Mesenchymal stem cell (in vitro differentiated cells and primary cell): Measurements from ENCODE around the gene MLKL.

Experiments used
- DNase-seq: peaks from one replicate; pipeline ENCODE4 v3.0.0-alpha.2; 2013
- H2AFZ ChIP-seq: one replicate; pipeline ENCODE4 v1.6.1; 2013; ENCODE audit warnings: low read depth, mild to moderate bottlenecking, control low read depth, inconsistent platforms, low read length, moderate library complexity
- H2AK5ac ChIP-seq: 2 replicates; pipeline ENCODE4 v1.6.1; 2013; ENCODE audit warnings: low read length, moderate library complexity, mild to moderate bottlenecking, inconsistent platforms; ENCODE audit not compliant: severe bottlenecking
- H2BK120ac ChIP-seq: one replicate; pipeline ENCODE4 v1.6.1; 2013; ENCODE audit warnings: low read depth, mild to moderate bottlenecking, inconsistent platforms, low read length, moderate library complexity
- H2BK12ac ChIP-seq, 2 experiments: one replicate each; pipeline ENCODE4 v1.6.1; 2013; ENCODE audit warnings: inconsistent platforms in 2 of 2, low read length in 2 of 2, mild to moderate bottlenecking in 2 of 2, moderate library complexity in 2 of 2, control low read depth in 1 of 2
- H2BK15ac ChIP-seq: one replicate; pipeline ENCODE4 v1.6.1; 2013; ENCODE audit warnings: mild to moderate bottlenecking, low read depth, inconsistent platforms; ENCODE audit not compliant: poor library complexity, severe bottlenecking
- H2BK5ac ChIP-seq: 2 replicates; pipeline ENCODE4 v1.6.1; 2013; ENCODE audit warnings: low read depth, mild to moderate bottlenecking, low read length, control low read depth, inconsistent platforms; ENCODE audit not compliant: poor library complexity, severe bottlenecking
- H3K14ac ChIP-seq, 2 experiments: one replicate each; pipeline ENCODE4 v1.6.1; 2013; ENCODE audit warnings: inconsistent platforms in 2 of 2, low read length in 2 of 2, control low read depth in 1 of 2, mild to moderate bottlenecking in 1 of 2, moderate library complexity in 1 of 2
- H3K18ac ChIP-seq, 2 experiments: one replicate each; pipeline ENCODE4 v1.6.1; 2013; ENCODE audit warnings: inconsistent platforms in 2 of 2, low read length in 2 of 2, control low read depth in 1 of 2, low read depth in 1 of 2, mild to moderate bottlenecking in 1 of 2
- H3K23ac ChIP-seq, 2 experiments: one replicate each; pipeline ENCODE4 v1.6.1; 2013; ENCODE audit warnings: inconsistent platforms in 2 of 2, low read length in 2 of 2, mild to moderate bottlenecking in 2 of 2, moderate library complexity in 2 of 2, control low read depth in 1 of 2
- H3K27ac ChIP-seq: 2 replicates; pipeline ENCODE4 v1.5.1; 2013; ENCODE audit warnings: mild to moderate bottlenecking, moderate library complexity, low read length, control low read depth, inconsistent platforms; ENCODE audit not compliant: poor library complexity, severe bottlenecking
- H3K27me3 ChIP-seq, 2 experiments: 2 replicates each; pipeline versions ENCODE4 v1.6.1 to v1.7.0; 2013; ENCODE audit warnings: low read length in 2 of 2, mild to moderate bottlenecking in 2 of 2, moderate library complexity in 2 of 2, control low read depth in 1 of 2, inconsistent platforms in 1 of 2; ENCODE audit not compliant: control insufficient read depth in 1 of 2, insufficient read depth in 1 of 2
- H3K36me3 ChIP-seq, 2 experiments: 2 replicates each; pipeline versions ENCODE4 v1.6.1 to v1.7.0; 2013; ENCODE audit warnings: low read length in 2 of 2, control low read depth in 1 of 2, inconsistent platforms in 1 of 2, low read depth in 1 of 2, mild to moderate bottlenecking in 1 of 2; ENCODE audit not compliant: insufficient read depth in 2 of 2, control insufficient read depth in 1 of 2
- H3K4ac ChIP-seq, 2 experiments: one replicate each; pipeline ENCODE4 v1.6.1; 2013; ENCODE audit warnings: inconsistent platforms in 2 of 2, low read length in 2 of 2, mild to moderate bottlenecking in 2 of 2, moderate library complexity in 2 of 2, control low read depth in 1 of 2, low read depth in 1 of 2
- H3K4me1 ChIP-seq: 2 replicates; pipeline ENCODE4 v1.6.1; 2013; ENCODE audit warnings: low read depth, low read length, control low read depth; ENCODE audit not compliant: control insufficient read depth, insufficient read depth
- H3K4me2 ChIP-seq: 2 replicates; pipeline ENCODE4 v1.6.1; 2013; ENCODE audit warnings: low read length, mild to moderate bottlenecking, inconsistent platforms; ENCODE audit not compliant: poor library complexity, severe bottlenecking
- H3K4me3 ChIP-seq, 2 experiments: 2 replicates each; pipeline versions ENCODE4 v1.5.1 to v1.7.0; 2013; ENCODE audit warnings: low read length in 2 of 2, mild to moderate bottlenecking in 2 of 2, control low read depth in 1 of 2, low read depth in 1 of 2; ENCODE audit not compliant: insufficient read depth in 1 of 2
- H3K79me1 ChIP-seq: replicated peaks from 2 replicates; pipeline ENCODE4 v1.6.1; 2013; ENCODE audit warnings: mild to moderate bottlenecking, control low read depth, low read length, inconsistent platforms; ENCODE audit not compliant: poor library complexity, severe bottlenecking
- H3K9ac ChIP-seq: 2 replicates; pipeline ENCODE4 v1.7.0; 2013; ENCODE audit warnings: mild to moderate bottlenecking, low read length, moderate library complexity
- H3K9me3 ChIP-seq: 2 replicates; pipeline ENCODE4 v1.7.0; 2013; ENCODE audit warnings: mild to moderate bottlenecking, low read length; ENCODE audit not compliant: control insufficient read depth
- H4K8ac ChIP-seq: one replicate; pipeline ENCODE4 v1.6.1; 2013; ENCODE audit warnings: inconsistent platforms, mild to moderate bottlenecking, low read length, moderate library complexity
- H4K91ac ChIP-seq: one replicate; pipeline ENCODE4 v1.6.1; 2013; ENCODE audit warnings: mild to moderate bottlenecking, low read length, inconsistent platforms
- WGBS: methylation state at CpG from one replicate; pipeline ENCODE4 v1.1.7; 2013; ENCODE audit warnings: mixed read lengths; 5-methylcytosine and 5-hydroxymethylcytosine counted together

The MLKL gene

GRCh38 chr16:74627506-74628220, 73.0 kb downstream of the MLKL start:
- H2BK15ac ChIP-seq = no peak overlapping the region
- H3K4ac ChIP-seq = no peak overlapping the region
- H2BK120ac ChIP-seq = no peak overlapping the region
- WGBS = 87% methylated on average over 6 of the region's 6 CpGs
- no peak overlapping the region for H3K4me2 ChIP-seq
- H2BK12ac ChIP-seq = no peak overlapping the region
- H3K23ac ChIP-seq = no peak overlapping the region
- no peak for DNase-seq
- peaks cover 46 to 88% of the 10 kb centered on the region in 2 experiments for H3K36me3 ChIP-seq
- H3K18ac ChIP-seq = no peak overlapping the region
- no peak overlapping the region for H2BK5ac ChIP-seq
- H3K4me1 ChIP-seq = peaks cover 15% of the 10 kb centered on the region
- H3K9me3 ChIP-seq = no peaks in the 10 kb centered on the region
- H2AFZ ChIP-seq = no peak overlapping the region
- peak overlapping the region; percentile 30 for H3K27ac ChIP-seq
- H2AK5ac ChIP-seq = no peak overlapping the region
- no peak overlapping the region for H3K4me3 ChIP-seq
- H3K9ac ChIP-seq = peak overlapping the region; percentile 21
- no peak overlapping the region for H4K91ac ChIP-seq
- H3K27me3 ChIP-seq = no peaks in the 10 kb centered on the region
- peak overlapping the region; percentile 12 for H4K8ac ChIP-seq
- no peak overlapping the region for H3K14ac ChIP-seq
- H3K79me1 ChIP-seq = peaks cover 16% of the 10 kb centered on the region

DNA sequence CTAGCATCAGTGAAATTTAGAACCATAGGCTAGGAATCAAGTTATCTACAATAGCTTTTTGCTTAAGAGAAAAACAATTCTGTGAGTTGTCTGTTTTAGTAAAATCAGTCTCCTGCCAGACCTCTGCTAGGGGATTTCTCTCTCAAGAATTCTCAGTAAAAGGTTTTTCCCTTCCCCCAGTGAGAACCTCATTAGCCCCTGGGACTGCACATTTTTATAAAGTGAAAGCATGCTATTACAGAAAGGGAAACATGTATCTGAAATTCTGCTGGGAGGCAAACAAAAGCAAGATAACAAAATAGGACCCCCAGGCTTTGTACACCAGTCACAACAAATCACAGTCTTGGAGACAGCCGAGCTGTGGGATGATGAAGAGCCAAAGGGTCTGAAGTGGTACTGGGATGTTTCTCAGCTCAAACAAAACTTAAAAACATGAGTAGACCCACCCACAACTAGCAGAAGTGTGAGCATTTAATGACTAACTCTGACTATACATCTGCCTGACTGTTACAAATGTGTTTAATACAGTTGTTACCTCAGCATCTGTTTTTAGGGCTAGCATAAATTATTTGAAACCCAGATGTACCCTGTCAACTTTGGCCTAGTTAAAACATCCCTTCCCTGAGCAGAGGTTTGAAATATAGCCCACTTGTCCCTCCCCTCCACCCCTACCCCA, 73.8 kb downstream of the MLKL start:
- no peak overlapping the region for H2BK15ac ChIP-seq
- H3K27me3 ChIP-seq = no peaks in the 10 kb centered on the region
- no peak overlapping the region for H2AFZ ChIP-seq
- H3K4ac ChIP-seq = no peak overlapping the region
- H2AK5ac ChIP-seq = no peak overlapping the region
- peaks cover 43 to 88% of the 10 kb centered on the region in 2 experiments for H3K36me3 ChIP-seq
- WGBS = no CpG with 5 or more reads among the region's 1 CpG
- H3K9ac ChIP-seq = peak overlapping the region; percentile 21
- H3K4me1 ChIP-seq = peaks cover 15% of the 10 kb centered on the region
- no peak overlapping the region for H3K18ac ChIP-seq
- no peak overlapping the region for H3K4me2 ChIP-seq
- no peak for DNase-seq
- no peak overlapping the region for H3K23ac ChIP-seq
- no peaks in the 10 kb centered on the region for H3K9me3 ChIP-seq
- H3K27ac ChIP-seq = peak overlapping the region; percentile 30
- no peak overlapping the region for H4K8ac ChIP-seq
- H3K4me3 ChIP-seq = peak overlapping the region in 1 of 2 experiments; percentile 11
- H2BK12ac ChIP-seq = no peak overlapping the region
- H2BK120ac ChIP-seq = no peak overlapping the region
- H4K91ac ChIP-seq = no peak overlapping the region
- no peak overlapping the region for H3K14ac ChIP-seq
- H3K79me1 ChIP-seq = peaks cover 19% of the 10 kb centered on the region
- no peak overlapping the region for H2BK5ac ChIP-seq

- WGBS = 95% methylated on average over 12 of the region's 14 CpGs
Observed at GRCh38 chr16:74625500-74626350, 74.9 kb downstream of the MLKL start.

DNA sequence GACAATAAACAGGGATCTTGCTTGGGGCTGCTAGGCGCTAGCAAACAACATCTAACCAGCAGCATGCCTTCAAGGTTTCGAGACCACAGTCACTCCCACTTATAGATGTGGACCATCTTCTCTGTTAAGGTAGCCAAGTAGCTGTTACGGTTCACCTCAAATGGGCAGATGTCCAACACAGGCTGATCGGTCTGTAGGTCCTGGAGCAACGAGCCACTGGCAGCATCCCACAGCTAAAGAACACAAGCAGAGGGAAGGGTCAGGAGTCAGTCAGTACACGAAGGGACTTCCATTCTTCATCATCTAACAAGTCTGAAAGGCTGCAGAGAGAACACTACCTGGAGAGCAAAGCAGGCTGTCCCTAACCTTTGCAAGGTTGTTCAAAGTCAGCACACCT, 76.8 kb downstream of the MLKL start:
- WGBS = 94% methylated on average over 6 of the region's 6 CpGs
- H2BK120ac ChIP-seq = no peak overlapping the region
- H2BK15ac ChIP-seq = no peak overlapping the region
- H3K23ac ChIP-seq = no peak overlapping the region
- no peaks in the 10 kb centered on the region for H3K27me3 ChIP-seq
- H3K79me1 ChIP-seq = peaks cover 24% of the 10 kb centered on the region
- H4K8ac ChIP-seq = no peak overlapping the region
- H2AK5ac ChIP-seq = no peak overlapping the region
- no peak overlapping the region for H2BK12ac ChIP-seq
- H3K4me3 ChIP-seq = no peak overlapping the region
- no peak overlapping the region for H3K4ac ChIP-seq
- no peak overlapping the region for H4K91ac ChIP-seq
- H3K36me3 ChIP-seq = peaks cover 41 to 77% of the 10 kb centered on the region in 2 experiments
- no peaks in the 10 kb centered on the region for H3K9me3 ChIP-seq
- H3K18ac ChIP-seq = no peak overlapping the region
- no peak overlapping the region for H3K27ac ChIP-seq
- no peak overlapping the region for H3K9ac ChIP-seq
- no peak for DNase-seq
- no peak overlapping the region for H3K4me2 ChIP-seq
- no peak overlapping the region for H3K14ac ChIP-seq
- H2BK5ac ChIP-seq = no peak overlapping the region
- H2AFZ ChIP-seq = no peak overlapping the region
- H3K4me1 ChIP-seq = peaks cover 15% of the 10 kb centered on the region

More at GRCh38 chr16:74625500-74626350, 74.9 kb downstream of the MLKL start:
- H3K79me1 ChIP-seq = peaks cover 16% of the 10 kb centered on the region
- no peak overlapping the region for H2BK12ac ChIP-seq
- H4K91ac ChIP-seq = no peak overlapping the region
- no peaks in the 10 kb centered on the region for H3K27me3 ChIP-seq
- DNase-seq = no peak
- no peak overlapping the region for H2BK120ac ChIP-seq
- no peak overlapping the region for H4K8ac ChIP-seq
- no peak overlapping the region for H2AK5ac ChIP-seq
- H2AFZ ChIP-seq = no peak overlapping the region
- H2BK5ac ChIP-seq = no peak overlapping the region
- no peak overlapping the region for H3K9ac ChIP-seq
- H3K36me3 ChIP-seq = peaks cover 42 to 87% of the 10 kb centered on the region in 2 experiments
- H3K9me3 ChIP-seq = no peaks in the 10 kb centered on the region
- no peak overlapping the region for H3K4me3 ChIP-seq
- H3K4ac ChIP-seq = no peak overlapping the region
- H3K4me2 ChIP-seq = no peak overlapping the region
- peaks cover 15% of the 10 kb centered on the region for H3K4me1 ChIP-seq
- no peak overlapping the region for H2BK15ac ChIP-seq
- H3K18ac ChIP-seq = no peak overlapping the region
- no peak overlapping the region for H3K23ac ChIP-seq
- peak overlapping the region in 1 of 2 experiments; percentile 14 for H3K14ac ChIP-seq
- peak overlapping the region; percentile 12 for H3K27ac ChIP-seq
